ENCODE data around the gene ARHGAP42. TPM values are rescaled to one million over a fixed set of nuclear protein-coding genes. Genes with fewer than 3 reads are reported as not detected.

ARHGAP42 gene
- total and polyA plus RNA-seq, 2 of the 4 experiments (the other 2 are of a cell fraction), result 2.9 to 7.3 TPM

- no TSS peak for BruUV-seq (replicated peaks)
- H3K4ac ChIP-seq (ENCODE audit: low read depth, low read length), result no peak overlapping the region
- ChIA-PET POLR2A (ENCODE audit: unreplicated experiment) (no interaction called here), CTCF (no interaction called here)
- H3K9ac ChIP-seq (ENCODE audit: low read depth, low read length), result no peak overlapping the region
- H3K9me1 ChIP-seq (ENCODE audit: insufficient read depth, low read length), result no peaks in the 10 kb centered on the region; the same call in 1 of the 2 replicates
- H4K8ac ChIP-seq (ENCODE audit: low read depth in 2 of 2, low read length in 2 of 2), result no peak overlapping the region
- no peak overlapping the region for H3K4me2 ChIP-seq (ENCODE audit: low read depth, low read length)
- no peaks in the 10 kb centered on the region for H3K27me3 ChIP-seq (ENCODE audit: control insufficient read depth, insufficient read depth, low read length)
- H3K4me3 ChIP-seq (ENCODE audit: insufficient read depth, low read depth, low read length), result no peak overlapping the region
- dilution Hi-C loops (cut with HindIII; ENCODE audit: low sequenced_read_pairs, unreplicated experiment) (no loop called here), in situ Hi-C loops (cut with MboI; ENCODE audit: low sequenced_read_pairs) (no loop called here), intact Hi-C loops (cut with micrococcal nuclease) (no loop called here)
- no peak overlapping the region for H2BK15ac ChIP-seq (ENCODE audit: low read depth, low read length)
- H2BK20ac ChIP-seq (ENCODE audit: low read depth, low read length), result no peak overlapping the region
- WGBS, 2 experiments (ENCODE audit: extremely low coverage in 2 of 2, insufficient read length in 1 of 2), result no CpG with 5 or more reads among the region's 5 CpGs
- no peaks in the 10 kb centered on the region; a peak in 1 of 4 replicates for H3K79me1 ChIP-seq (ENCODE audit: low read depth in 1 of 2, low read length in 2 of 2)
- no peak overlapping the region for H3K14ac ChIP-seq (replicated peaks; ENCODE audit: low read depth, low read length)
- no peak overlapping the region for H2AK5ac ChIP-seq (ENCODE audit: low read depth, low read length)
- H4K91ac ChIP-seq (ENCODE audit: insufficient read depth, low read depth, low read length), result no peak overlapping the region
- no peak overlapping the region for H3K18ac ChIP-seq (ENCODE audit: low read depth, low read length)
- DNase-seq (no peak), ATAC-seq (ENCODE audit: low read depth) (no peak)
- H3K4me1 ChIP-seq (ENCODE audit: control insufficient read depth, insufficient read depth, low read length), result peaks cover 7% of the 10 kb centered on the region
- no peak overlapping the region for H4K5ac ChIP-seq (ENCODE audit: low read depth, low read length)
- no peak overlapping the region for H2BK120ac ChIP-seq (ENCODE audit: low read depth, low read length)
- H2AFZ ChIP-seq (replicated peaks; ENCODE audit: low read length, poor library complexity), result no peak overlapping the region
- TF ChIP-seq RCOR1 (IDR thresholded peaks at IDR 0.05; ENCODE audit: insufficient replicate concordance, low read length) (no peak), MXI1 (IDR thresholded peaks at IDR 0.05; ENCODE audit: borderline replicate concordance, low read depth, low read length) (no peak), SMC3 (IDR thresholded peaks at IDR 0.05; ENCODE audit: low read depth, low read length) (no peak)
- no peaks in the 10 kb centered on the region for H3K9me3 ChIP-seq (ENCODE audit: control insufficient read depth, insufficient read depth, low read length)
- H3K23ac ChIP-seq (ENCODE audit: low read depth, low read length), result no peak overlapping the region
- H3K36me3 ChIP-seq (ENCODE audit: control insufficient read depth, insufficient read depth, low read length), result no peaks in the 10 kb centered on the region
- H3K56ac ChIP-seq (ENCODE audit: extremely low read depth, insufficient read depth, low read length), result no peak overlapping the region
- H2AK9ac ChIP-seq (replicated peaks; ENCODE audit: low read depth, low read length, poor library complexity), result no peak overlapping the region
- no peaks in the 10 kb centered on the region for H4K20me1 ChIP-seq (ENCODE audit: insufficient read depth, low read length)
- H2BK5ac ChIP-seq (ENCODE audit: low read depth, low read length, poor library complexity, severe bottlenecking), result no peak overlapping the region
- H3K27ac ChIP-seq (ENCODE audit: insufficient read depth, low read length), result no peak overlapping the region
These were observed 235.0 kb downstream of the ARHGAP42 start for GRCh38 chr11:100922121-100922520.

All from IMR-90 (cell line).